Sigmoid colon (tissue), 7 donors: Measurements from ENCODE around the gene SKAP1. TPM values are rescaled to one million over a fixed set of nuclear protein-coding genes. Genes with fewer than 3 reads are reported as not detected.

Experiments used
- DNase-seq: peaks from one replicate; pipeline ENCODE4 v3.0.0-alpha.2; 2019
- H3K27ac ChIP-seq, 4 donors: fragments of 200-600 bp; sonication (generic); one replicate each; pipeline ENCODE4 v1.5.1; 2016 to 2019; ENCODE audit warnings: mild to moderate bottlenecking in 1 of 4
- H3K27me3 ChIP-seq, 3 donors: fragments of 200-600 bp; sonication (generic); one replicate each; pipeline ENCODE4 v1.5.1; 2019; ENCODE audit warnings: mild to moderate bottlenecking in 1 of 3
- H3K36me3 ChIP-seq, 4 donors: fragments of 200-600 bp; sonication (generic); one replicate each; pipeline ENCODE4 v1.5.1; 2016 to 2019
- H3K4me1 ChIP-seq, 4 donors: fragments of 200-600 bp; sonication (generic); one replicate each; pipeline ENCODE4 v1.5.1; 2017 to 2019
- H3K4me3 ChIP-seq, 4 donors: fragments of 200-600 bp; sonication (generic); one replicate each; pipeline ENCODE4 v1.5.1; 2017 to 2019; ENCODE audit warnings: mild to moderate bottlenecking in 2 of 4, moderate library complexity in 1 of 4
- H3K9me3 ChIP-seq, 4 donors: fragments of 200-600 bp in 3 of 4; sonication (generic) in 3 of 4; one replicate each; pipeline versions ENCODE4 v1.5.1 to v1.6.1; 2013 to 2019
- CTCF ChIP-seq, 4 experiments: fragments of 450-650 bp in 3 of 4; fragments of 200-600 bp in 1 of 4; IDR thresholded peaks; one replicate each; pipeline ENCODE4 v1.5.1; 2016 to 2019; ENCODE audit warnings: antibody characterized with exemption in 4 of 4, mild to moderate bottlenecking in 3 of 4, moderate library complexity in 2 of 4
- EP300 ChIP-seq, 4 donors: sonication (generic); formaldehyde crosslinking; IDR thresholded peaks; one replicate each; pipeline ENCODE4 v1.6.1; 2017; ENCODE audit warnings: antibody characterized with exemption in 4 of 4
- POLR2A ChIP-seq, 2 donors: fragments of 450-650 bp; IDR thresholded peaks; one replicate each; pipeline ENCODE4 v1.6.1; 2016; ENCODE audit warnings: antibody characterized with exemption in 2 of 2, mild to moderate bottlenecking in 2 of 2, moderate library complexity in 2 of 2
- POLR2AphosphoS5 ChIP-seq, 4 donors: sonication (generic); formaldehyde crosslinking; IDR thresholded peaks; one replicate each; pipeline ENCODE4 v1.6.1; 2017; ENCODE audit warnings: antibody characterized with exemption in 4 of 4
- WGBS, 2 donors: extraction: QIAGEN DNeasy Blood & Tissue Kit; methylation state at CpG; one replicate each; pipeline ENCODE4 v1.1.7; 2013; 5-methylcytosine and 5-hydroxymethylcytosine counted together
- intact Hi-C: fragments of 100-400 bp; cut with DNase I; formaldehyde crosslinking; loops from one replicate; pipeline ENCODE4 v1.15.1; 2023
- polyA plus RNA-seq, 3 donors: library from polyadenylated mRNA; stranded (reverse); fragments of 200-250 nt; gene quantifications; one replicate each; pipeline ENCODE4 v1.2.3, GENCODE V29; 2013
- total RNA-seq, 4 donors: library from RNA; depleted of rRNA; stranded (reverse); fragments of >200 nt; gene quantifications; one replicate each; pipeline ENCODE4 v1.1.0, GENCODE V29; 2016
- donor health status: healthy with polysubstance abuse.
- donor health status: Bipolar disorder and iron deficiency.
- donor health status: healthy.

SKAP1 gene
- total and polyA plus RNA-seq, 7 donors, result 0.36 to 10.3 (median 1.4) TPM; not detected in 1

- no peaks in the 10 kb centered on the region for H3K4me1 ChIP-seq
- H3K4me3 ChIP-seq, result no peak overlapping the region
- intact Hi-C loops, result no loop called here
- no peaks in the 10 kb centered on the region for H3K36me3 ChIP-seq
- H3K27ac ChIP-seq, result no peak overlapping the region
- peaks cover 0 to 4% (median 0%) of the 10 kb centered on the region in 3 donors for H3K27me3 ChIP-seq
- no peaks in the 10 kb centered on the region for H3K9me3 ChIP-seq
- DNase-seq, result no peak
- TF ChIP-seq POLR2A (IDR thresholded peaks at IDR 0.05) (no peak), EP300 (IDR thresholded peaks at IDR 0.05) (no peak), CTCF (IDR thresholded peaks at IDR 0.05) (peak in 2 of 4 experiments; percentile 18 to 34), POLR2AphosphoS5 (IDR thresholded peaks at IDR 0.05) (no peak)
- 24 to 47% methylated on average over 3 of the region's 3 CpGs for WGBS, 2 donors
These were observed 170.2 kb downstream of the SKAP1 start for GRCh38 chr17:48259694-48260291.

- WGBS, 2 donors, result 29 to 39% methylated on average over 1 of the region's 1 CpG
- no peak for TF ChIP-seq POLR2AphosphoS5 (IDR thresholded peaks at IDR 0.05)
- no peak for TF ChIP-seq POLR2A (IDR thresholded peaks at IDR 0.05)
- TF ChIP-seq CTCF (IDR thresholded peaks at IDR 0.05), result no peak
- no peak for TF ChIP-seq EP300 (IDR thresholded peaks at IDR 0.05)
These were observed 171.7 kb downstream of the SKAP1 start for GRCh38 chr17:48258331-48258730.

GRCh38 chr17:48255759-48256158 lies 174.3 kb downstream of the SKAP1 start:
- H3K4me3 ChIP-seq, result no peak overlapping the region
- H3K27me3 ChIP-seq, result peaks cover 0 to 8% (median 0%) of the 10 kb centered on the region in 3 donors
- H3K27ac ChIP-seq, result no peak overlapping the region
- TF ChIP-seq CTCF (IDR thresholded peaks at IDR 0.05) (no peak), EP300 (IDR thresholded peaks at IDR 0.05) (no peak), POLR2AphosphoS5 (IDR thresholded peaks at IDR 0.05) (no peak), POLR2A (IDR thresholded peaks at IDR 0.05) (no peak)
- no peak for DNase-seq
- no peaks in the 10 kb centered on the region for H3K36me3 ChIP-seq
- WGBS, 2 donors, result 84 to 85% methylated on average over 4 of the region's 4 CpGs
- intact Hi-C loops, result no loop called here
- H3K9me3 ChIP-seq, result no peaks in the 10 kb centered on the region
- no peaks in the 10 kb centered on the region for H3K4me1 ChIP-seq

More at GRCh38 chr17:48258331-48258730, 171.7 kb downstream of the SKAP1 start:
- no peaks in the 10 kb centered on the region for H3K9me3 ChIP-seq
- H3K4me1 ChIP-seq, result no peaks in the 10 kb centered on the region
- no peak overlapping the region for H3K4me3 ChIP-seq
- peaks cover 0 to 8% (median 0%) of the 10 kb centered on the region in 3 donors for H3K27me3 ChIP-seq
- no peaks in the 10 kb centered on the region for H3K36me3 ChIP-seq
- no peak for DNase-seq
- H3K27ac ChIP-seq, result no peak overlapping the region
- intact Hi-C loops, result no loop called here

- DNase-seq, result no peak
- TF ChIP-seq EP300 (IDR thresholded peaks at IDR 0.05) (no peak), CTCF (IDR thresholded peaks at IDR 0.05) (no peak), POLR2A (IDR thresholded peaks at IDR 0.05) (no peak), POLR2AphosphoS5 (IDR thresholded peaks at IDR 0.05) (no peak)
- WGBS, 2 donors, result 69 to 74% methylated on average over 1 of the region's 1 CpG
- no peaks in the 10 kb centered on the region for H3K36me3 ChIP-seq
- H3K27me3 ChIP-seq, result peaks cover 0 to 8% (median 0%) of the 10 kb centered on the region in 3 donors
- intact Hi-C loops, result no loop called here
- no peak overlapping the region for H3K4me3 ChIP-seq
- H3K27ac ChIP-seq, result no peak overlapping the region
- H3K4me1 ChIP-seq, result no peaks in the 10 kb centered on the region
- no peaks in the 10 kb centered on the region for H3K9me3 ChIP-seq
These were observed 175.1 kb downstream of the SKAP1 start for GRCh38 chr17:48254896-48255295.

GRCh38 chr17:48253975-48254374 lies 176.0 kb downstream of the SKAP1 start:
- WGBS, 2 donors, result 75 to 77% methylated on average over 2 of the region's 2 CpGs
- intact Hi-C loops, result no loop called here
- H3K36me3 ChIP-seq, result no peaks in the 10 kb centered on the region
- no peak overlapping the region for H3K27ac ChIP-seq
- H3K4me3 ChIP-seq, result no peak overlapping the region
- no peaks in the 10 kb centered on the region for H3K9me3 ChIP-seq
- H3K4me1 ChIP-seq, result no peaks in the 10 kb centered on the region
- no peak for TF ChIP-seq EP300 (IDR thresholded peaks at IDR 0.05)
- TF ChIP-seq POLR2AphosphoS5 (IDR thresholded peaks at IDR 0.05), result no peak
- TF ChIP-seq CTCF (IDR thresholded peaks at IDR 0.05), result no peak
- TF ChIP-seq POLR2A (IDR thresholded peaks at IDR 0.05), result no peak
- DNase-seq, result no peak
- peaks cover 0 to 8% (median 0%) of the 10 kb centered on the region in 3 donors for H3K27me3 ChIP-seq
